ENCODE data around the gene EMP2.
"Not testable (repeated sequence)": the region's sequence is repeated elsewhere in the genome, so short reads cannot be mapped to it uniquely, and the experiment has no call there.

EMP2 gene

DNA sequence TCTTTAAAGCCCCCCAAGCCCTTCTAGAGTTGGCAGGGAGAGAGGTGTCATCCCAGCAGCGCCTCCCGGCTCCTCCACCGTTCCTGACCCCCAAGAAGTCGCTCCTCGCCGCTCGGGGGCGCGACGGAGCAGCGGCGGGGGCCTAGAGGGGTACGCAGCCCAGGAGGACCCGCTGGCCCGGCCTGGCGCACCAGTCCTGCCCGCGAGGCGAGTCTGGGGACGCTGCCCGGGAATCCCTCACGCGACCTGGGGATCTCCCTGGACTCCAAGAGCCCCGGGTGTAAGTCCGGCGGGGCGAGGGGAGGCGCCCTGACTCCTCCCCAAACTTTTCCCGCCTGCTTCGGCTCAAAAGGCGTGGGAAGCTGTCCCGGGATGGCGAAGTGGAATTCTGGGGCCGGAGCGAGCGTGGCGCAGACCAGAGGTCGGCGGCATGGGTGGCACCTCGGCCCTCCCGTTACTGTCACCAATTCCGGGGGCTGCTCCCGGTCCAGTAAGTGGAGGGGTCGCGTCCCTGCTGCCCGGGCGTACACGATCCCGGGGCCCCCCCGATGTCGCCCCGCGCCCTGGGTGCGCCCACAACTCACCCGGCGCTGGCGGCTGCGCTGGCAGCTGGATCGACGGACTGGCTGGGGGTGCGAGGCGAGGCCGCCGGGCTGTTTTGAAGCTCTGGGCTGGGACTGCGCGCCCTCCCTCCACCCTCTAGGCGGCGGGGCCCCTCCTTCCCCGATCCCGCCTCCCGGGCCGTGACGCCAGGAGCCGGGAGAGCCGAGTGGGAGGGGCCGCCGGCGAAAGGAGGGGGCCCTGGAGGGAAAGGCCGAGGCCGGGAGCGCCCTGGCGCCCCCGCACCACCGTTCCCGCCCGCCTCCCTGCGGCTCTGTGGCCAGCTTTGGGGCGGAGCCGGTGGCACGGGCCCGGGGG lies at the start of gene EMP2:
Gene EMP2 (minus strand): TSS at position 634 of the 918 bp plus-strand sequence. CDS start 32,981 bp downstream, outside the sequence.
- DNase-seq (ENCODE audit: low spot score): peak; percentile 72

- no peak for DNase-seq (ENCODE audit: low spot score)
Observed at GRCh38 chr16:10629592-10629963, 49.2 kb upstream of the EMP2 start.

DNA sequence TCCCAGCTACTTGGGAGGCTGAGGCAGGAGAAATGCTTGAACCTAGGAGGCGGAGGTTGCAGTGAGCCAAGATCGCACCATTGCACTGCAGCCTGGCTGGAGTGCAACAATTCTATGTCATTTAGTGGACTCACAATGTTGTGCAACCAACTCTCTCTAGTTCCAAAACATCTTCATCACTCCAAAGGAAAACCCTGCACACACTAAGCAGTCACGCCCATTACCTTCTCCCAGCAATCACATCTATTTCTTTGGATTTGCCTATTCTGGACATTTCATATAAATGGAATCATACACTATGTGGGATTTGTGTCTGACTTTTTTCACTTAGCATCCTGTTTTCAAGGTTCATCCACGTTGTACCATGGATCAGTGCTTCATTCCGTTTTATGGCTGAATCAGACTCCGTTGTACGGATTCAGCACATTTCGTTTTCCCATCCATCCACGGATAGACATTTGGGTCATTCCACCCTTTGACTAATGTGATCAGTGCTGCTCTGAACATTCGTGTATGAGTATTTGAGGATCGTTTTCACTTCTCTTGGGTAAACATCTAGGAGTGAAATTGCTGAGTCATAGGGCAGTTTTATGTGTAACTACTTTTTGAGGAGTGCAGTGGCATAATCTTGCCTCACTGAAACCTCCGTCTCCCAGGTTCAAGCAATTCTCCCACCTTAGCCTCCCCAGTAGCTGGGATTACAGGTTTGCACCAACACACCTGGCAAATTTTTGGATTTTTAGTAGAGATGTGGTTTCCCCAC lies 45.4 kb upstream of the EMP2 start:
- no peak for DNase-seq (ENCODE audit: low spot score)

GRCh38 chr16:10624527-10624926 lies 44.1 kb upstream of the EMP2 start:
- no peak for DNase-seq (ENCODE audit: low spot score)

- no peak for DNase-seq (ENCODE audit: low spot score)
Observed at GRCh38 chr16:10623059-10623458, 42.7 kb upstream of the EMP2 start.

DNA sequence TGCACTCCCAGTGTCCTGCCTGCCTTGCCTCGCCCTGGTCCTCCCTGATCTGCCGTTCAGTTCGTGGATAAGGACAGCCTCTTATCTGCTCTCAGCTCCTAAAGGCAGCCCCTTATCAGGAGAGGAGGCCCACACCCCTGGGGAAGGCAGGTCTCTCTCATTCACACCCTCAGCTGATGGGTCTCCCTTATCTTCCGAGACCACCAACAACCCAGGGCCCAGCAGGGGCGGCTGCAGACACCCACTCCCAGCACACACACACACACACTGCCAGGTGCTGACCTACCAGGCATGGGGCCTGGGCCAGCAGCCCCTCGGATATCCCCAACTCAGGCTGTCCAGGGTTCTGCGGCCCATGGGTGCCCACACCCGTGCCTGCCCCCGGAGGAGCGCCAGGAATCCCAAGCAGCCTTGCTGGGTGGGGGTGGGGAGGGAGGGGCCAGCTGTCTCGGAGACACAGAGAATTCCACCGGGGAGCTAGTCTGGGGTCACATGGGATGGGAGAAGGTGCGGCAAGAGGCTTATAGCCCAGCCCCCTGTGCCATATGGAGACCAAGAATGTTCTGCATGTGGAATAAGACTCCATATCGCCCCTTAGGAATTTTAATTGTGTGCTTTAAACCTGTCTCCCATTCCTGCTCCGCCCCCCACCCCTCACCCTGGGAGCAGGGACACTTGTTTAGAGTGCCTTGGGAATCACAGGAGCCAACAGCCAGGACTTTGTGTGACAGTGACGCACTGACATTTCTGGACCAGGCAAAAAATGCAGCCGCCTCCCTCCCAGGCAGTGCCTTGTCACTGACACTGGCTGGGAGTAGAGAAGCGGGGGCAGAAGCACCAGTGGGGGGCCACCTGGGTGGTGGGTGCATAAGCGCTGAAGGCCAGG lies 41.9 kb upstream of the EMP2 start:
- no peak for DNase-seq (ENCODE audit: low spot score)

DNA sequence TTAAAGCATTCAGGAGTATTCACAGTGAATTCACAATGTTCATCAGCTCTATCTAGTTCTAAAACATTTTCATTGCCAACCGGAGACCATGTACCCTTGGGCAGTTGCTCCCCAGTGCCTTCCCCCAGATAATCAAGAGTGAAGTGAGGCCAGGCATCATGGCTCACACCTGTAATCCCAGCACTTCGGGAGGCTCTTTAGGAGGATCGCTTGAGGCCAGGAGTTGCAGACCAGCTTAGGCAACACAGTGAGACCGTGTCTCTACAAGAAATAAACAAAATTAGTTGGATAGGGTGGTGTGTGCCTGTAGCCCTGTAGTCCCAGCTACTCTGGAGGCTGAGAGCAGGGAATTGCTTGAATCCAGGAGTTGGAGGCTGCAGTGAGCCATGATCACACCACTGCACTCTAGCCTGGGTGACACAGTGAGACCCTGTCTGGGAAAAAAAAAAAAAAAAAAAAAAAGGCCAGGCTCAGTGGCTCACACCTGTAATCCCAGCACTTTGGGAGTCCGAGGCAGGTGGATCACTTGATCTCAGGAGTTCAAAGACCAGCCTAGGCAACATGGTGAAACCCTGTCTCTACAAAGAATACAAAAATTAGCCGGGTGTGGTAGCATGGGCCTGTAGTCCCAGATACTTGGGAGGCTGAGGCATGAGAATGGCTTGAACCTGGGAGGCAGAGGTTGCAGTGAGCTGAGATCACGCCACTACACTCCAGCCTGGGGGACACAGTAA lies 41.0 kb upstream of the EMP2 start:
- not testable (repeated sequence) for DNase-seq (ENCODE audit: low spot score)

DNA sequence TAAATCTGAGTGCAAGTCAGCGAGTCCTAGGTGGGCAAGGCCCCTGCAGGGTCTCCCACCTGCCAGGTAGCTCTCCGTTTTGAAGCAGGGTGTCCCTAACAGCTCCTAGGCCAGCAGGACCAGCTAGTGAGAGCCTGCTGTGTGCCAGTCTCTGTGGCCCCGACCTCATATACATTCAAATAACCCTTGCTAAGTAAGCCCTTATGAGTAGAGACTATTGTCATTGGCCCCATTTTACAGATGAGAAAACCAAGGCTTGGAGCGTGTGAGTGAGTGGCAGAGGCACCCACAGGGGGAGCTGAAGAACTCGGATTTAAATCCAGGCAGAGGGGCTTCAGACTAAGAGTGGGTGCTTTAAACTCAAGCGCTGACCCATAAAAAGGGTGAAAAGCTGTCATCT lies 39.7 kb upstream of the EMP2 start:
- no peak for DNase-seq (ENCODE audit: low spot score)

GRCh38 chr16:10619271-10619849 lies 39.0 kb upstream of the EMP2 start:
- DNase-seq (ENCODE audit: low spot score): no peak

GRCh38 chr16:10618710-10619209 lies 38.4 kb upstream of the EMP2 start:
- DNase-seq (ENCODE audit: low spot score): no peak

GRCh38 chr16:10617662-10618420 lies 37.4 kb upstream of the EMP2 start:
- DNase-seq (ENCODE audit: low spot score): no peak

DNA sequence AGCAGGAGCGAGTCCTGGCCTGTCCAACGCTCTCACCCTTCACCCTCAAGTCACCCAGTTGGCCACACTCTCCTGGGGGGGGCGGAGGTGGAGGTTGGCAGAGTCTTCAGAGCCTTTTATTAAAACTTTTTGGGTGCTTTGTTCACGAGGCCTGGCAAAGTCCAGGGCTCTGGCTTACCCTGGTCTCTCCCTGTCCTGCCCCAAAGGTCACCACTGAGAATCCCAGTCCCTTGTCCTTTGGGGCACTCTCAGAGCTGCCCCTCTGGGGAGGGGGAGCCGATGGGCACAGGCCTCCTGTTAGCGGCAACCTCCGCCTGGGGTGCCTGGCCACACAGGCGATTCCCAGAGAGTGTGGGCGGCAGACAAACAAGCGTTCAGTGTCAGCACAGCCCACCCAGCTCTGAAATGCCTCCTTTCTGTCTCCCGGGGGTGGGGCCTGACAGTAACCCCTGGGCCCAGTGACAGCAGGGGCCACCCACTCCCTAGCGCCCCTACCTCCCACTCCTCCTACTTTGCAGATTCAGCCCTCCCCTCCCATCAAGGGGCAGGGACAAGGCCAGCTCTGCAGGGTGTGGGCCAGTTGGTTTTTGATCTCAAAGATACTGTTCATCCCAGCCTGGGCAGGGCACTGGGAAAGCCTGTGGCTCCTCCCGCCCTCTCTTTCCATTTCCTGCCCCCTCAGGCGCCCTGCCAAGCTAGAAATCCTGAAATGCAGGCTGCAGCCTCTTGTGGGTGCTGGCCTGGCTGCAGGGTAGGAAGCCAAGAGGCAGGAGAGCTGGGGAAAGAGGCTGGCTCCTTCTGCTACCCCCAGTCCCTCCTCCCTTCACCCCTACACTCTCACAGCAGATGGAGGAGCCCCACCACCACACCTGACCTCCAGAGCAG lies 36.6 kb upstream of the EMP2 start:
- DNase-seq (ENCODE audit: low spot score): peak; percentile 39

GRCh38 chr16:10616419-10616755 lies 36.0 kb upstream of the EMP2 start:
- no peak for DNase-seq (ENCODE audit: low spot score)

GRCh38 chr16:10614685-10615084 lies 34.3 kb upstream of the EMP2 start:
- DNase-seq (ENCODE audit: low spot score): no peak

DNA sequence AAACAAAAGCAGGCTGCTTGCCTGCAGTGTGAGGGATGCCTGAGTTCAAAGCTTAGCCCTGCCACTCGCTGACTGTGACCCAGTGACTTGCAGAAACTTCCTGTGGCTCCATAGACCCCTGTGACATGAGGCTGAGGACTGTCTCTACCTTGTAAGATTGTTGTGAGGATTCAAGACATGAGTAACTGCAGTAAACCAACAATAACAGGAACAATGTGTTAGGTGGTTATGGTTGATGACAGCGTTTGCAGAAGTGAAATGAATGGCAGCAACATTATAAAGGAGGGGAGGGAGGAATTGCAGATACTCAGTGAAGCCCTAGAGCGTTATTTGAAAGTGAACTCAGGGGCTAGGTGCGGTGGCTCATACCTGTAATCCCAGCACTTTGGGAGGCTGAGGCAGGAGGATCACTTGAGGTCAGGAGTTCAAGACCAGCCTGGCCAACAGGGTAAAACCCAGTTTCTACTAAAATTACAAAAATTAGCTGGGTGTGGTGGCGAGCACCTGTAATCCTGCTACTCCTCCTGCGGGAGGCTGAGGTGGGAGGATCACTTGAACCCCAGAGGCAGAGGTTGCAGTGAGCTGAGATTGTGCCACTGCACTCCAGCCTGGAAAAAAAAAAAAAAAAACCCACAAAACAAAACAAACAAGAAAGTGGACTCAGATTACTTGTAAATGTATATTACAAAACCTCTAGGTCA lies 33.5 kb upstream of the EMP2 start:
- no peak for DNase-seq (ENCODE audit: low spot score)

- DNase-seq (ENCODE audit: low spot score): no peak
Observed at GRCh38 chr16:10612649-10613179, 32.3 kb upstream of the EMP2 start.

GRCh38 chr16:10611825-10612342 lies 31.5 kb upstream of the EMP2 start:
- DNase-seq (ENCODE audit: low spot score): no peak
